OCI-LY1 (cell line): Measurements from ENCODE around the gene C5orf52.

ENCODE experiments used
- H2AFZ ChIP-seq: fragments of 200-600 bp; sonication (generic), shearing (Covaris generic); 2 replicates; pipeline ENCODE4 v1.6.0; 2014; ENCODE audit warnings: antibody characterized with exemption, mild to moderate bottlenecking, low read length
- H3F3A ChIP-seq: fragments of 200-600 bp; sonication (generic), shearing (Covaris generic); 2 replicates; pipeline ENCODE4 v1.6.0; 2014; ENCODE audit warnings: mild to moderate bottlenecking, antibody characterized with exemption, low read length, moderate library complexity; ENCODE audit not compliant: insufficient read depth
- H3K27ac ChIP-seq: fragments of 200-600 bp; sonication (generic); 2 replicates; pipeline ENCODE4 v1.5.1; 2014; ENCODE audit warnings: low read length, mixed run types, mild to moderate bottlenecking, low read depth; ENCODE audit not compliant: poor library complexity, severe bottlenecking
- H3K27me3 ChIP-seq: fragments of 200-600 bp; sonication (generic); 2 replicates; pipeline ENCODE4 v1.6.0; 2014; ENCODE audit warnings: antibody characterized with exemption, mild to moderate bottlenecking, low read length, moderate library complexity; ENCODE audit not compliant: insufficient read depth
- H3K36me3 ChIP-seq: fragments of 200-600 bp; sonication (generic); 2 replicates; pipeline ENCODE4 v1.6.1; 2014; ENCODE audit warnings: mild to moderate bottlenecking, antibody characterized with exemption, low read length, moderate library complexity, mixed read lengths; ENCODE audit not compliant: insufficient read depth
- H3K4me1 ChIP-seq: fragments of 200-600 bp; sonication (generic); 2 replicates; pipeline ENCODE4 v1.5.1; 2014; ENCODE audit warnings: mild to moderate bottlenecking, low read length, moderate library complexity; ENCODE audit not compliant: insufficient read depth, severe bottlenecking
- H3K4me2 ChIP-seq: fragments of 200-600 bp; sonication (generic), shearing (Covaris generic); 2 replicates; pipeline ENCODE4 v1.6.1; 2014; ENCODE audit warnings: low read length
- H3K4me3 ChIP-seq: fragments of 200-600 bp; sonication (generic); 2 replicates; pipeline ENCODE4 v1.5.1; 2014; ENCODE audit warnings: low read length, low read depth, mild to moderate bottlenecking, mixed read lengths; ENCODE audit not compliant: poor library complexity, severe bottlenecking
- H3K79me2 ChIP-seq: fragments of 200-600 bp; shearing (Covaris generic); 2 replicates; pipeline ENCODE4 v1.6.1; 2016; ENCODE audit warnings: mixed run types, low read length, mixed read lengths; ENCODE audit not compliant: insufficient read depth
- H3K9ac ChIP-seq: fragments of 200-600 bp; sonication (generic), shearing (Covaris generic); 2 replicates; pipeline ENCODE4 v1.6.1; 2014; ENCODE audit warnings: mild to moderate bottlenecking, low read length, mixed read lengths
- H3K9me2 ChIP-seq: fragments of 200-600 bp; sonication (generic), shearing (Covaris generic); 2 replicates; pipeline ENCODE4 v1.6.1; 2014; ENCODE audit warnings: low read depth, mild to moderate bottlenecking, low read length, mixed read lengths
- H3K9me3 ChIP-seq: fragments of 200-600 bp; shearing (Covaris generic); 2 replicates; pipeline ENCODE4 v1.6.1; 2014; ENCODE audit warnings: low read length, mixed read lengths
- H4K20me1 ChIP-seq: fragments of 200-600 bp; sonication (generic), shearing (Covaris generic); 2 replicates; pipeline ENCODE4 v1.6.0; 2016; ENCODE audit warnings: mild to moderate bottlenecking, low read length; ENCODE audit not compliant: insufficient read depth
- EZH2 ChIP-seq: fragments of 200-600 bp; sonication (generic), shearing (Covaris generic); IDR thresholded peaks from 2 replicates; pipeline ENCODE4 v1.8.0; 2017; ENCODE audit warnings: borderline replicate concordance, mixed run types, mild to moderate bottlenecking, antibody characterized with exemption, low read length, moderate library complexity, mixed read lengths
- TF ChIP-seq, protein P1 (sequence below): fragments of 200-600 bp; sonication (generic), shearing (Covaris generic); IDR thresholded peaks from 2 replicates; pipeline ENCODE4 v1.5.1; 2017; ENCODE audit warnings: mild to moderate bottlenecking, antibody characterized with exemption, low read length, moderate library complexity, mixed read lengths

C5orf52 gene

DNA sequence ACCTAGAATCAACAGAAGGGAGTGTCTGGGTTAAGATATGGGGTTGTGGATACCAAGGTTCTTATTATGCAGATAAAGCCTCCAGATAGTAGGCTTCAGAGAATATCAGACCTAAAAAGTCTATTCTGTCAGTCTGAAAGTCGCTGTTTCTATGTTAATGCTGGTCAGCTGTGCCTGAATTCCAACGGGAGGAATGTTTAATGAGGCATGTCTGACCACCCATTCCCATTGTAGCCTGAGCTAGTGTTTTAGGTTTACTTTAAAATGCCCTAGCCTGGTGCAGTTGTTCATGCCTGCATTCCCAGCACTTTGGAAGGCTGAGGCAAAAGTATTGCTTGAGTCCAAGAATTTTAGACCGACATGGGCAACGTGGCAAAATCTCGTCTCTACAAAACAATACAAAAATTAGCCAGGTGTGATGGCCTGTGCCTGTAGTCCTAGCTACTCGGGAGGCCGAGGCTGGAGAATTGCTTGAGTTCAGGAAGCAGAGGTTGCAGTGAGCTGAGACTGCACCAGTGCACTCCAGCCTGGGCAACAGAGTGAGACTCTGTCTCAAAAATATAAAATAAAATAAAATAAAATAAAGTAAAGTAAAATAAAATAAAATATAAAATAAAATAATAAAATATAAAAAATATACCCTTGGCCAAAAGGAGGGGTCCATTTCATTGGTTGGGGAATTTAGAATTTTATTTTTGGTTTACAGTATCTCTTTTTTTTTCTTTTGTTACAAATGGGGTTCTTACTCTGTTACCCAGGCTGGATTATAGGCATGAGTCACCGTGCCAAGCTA lies 11.3 kb upstream of the C5orf52 start:
- TF ChIP-seq, protein P1, sequence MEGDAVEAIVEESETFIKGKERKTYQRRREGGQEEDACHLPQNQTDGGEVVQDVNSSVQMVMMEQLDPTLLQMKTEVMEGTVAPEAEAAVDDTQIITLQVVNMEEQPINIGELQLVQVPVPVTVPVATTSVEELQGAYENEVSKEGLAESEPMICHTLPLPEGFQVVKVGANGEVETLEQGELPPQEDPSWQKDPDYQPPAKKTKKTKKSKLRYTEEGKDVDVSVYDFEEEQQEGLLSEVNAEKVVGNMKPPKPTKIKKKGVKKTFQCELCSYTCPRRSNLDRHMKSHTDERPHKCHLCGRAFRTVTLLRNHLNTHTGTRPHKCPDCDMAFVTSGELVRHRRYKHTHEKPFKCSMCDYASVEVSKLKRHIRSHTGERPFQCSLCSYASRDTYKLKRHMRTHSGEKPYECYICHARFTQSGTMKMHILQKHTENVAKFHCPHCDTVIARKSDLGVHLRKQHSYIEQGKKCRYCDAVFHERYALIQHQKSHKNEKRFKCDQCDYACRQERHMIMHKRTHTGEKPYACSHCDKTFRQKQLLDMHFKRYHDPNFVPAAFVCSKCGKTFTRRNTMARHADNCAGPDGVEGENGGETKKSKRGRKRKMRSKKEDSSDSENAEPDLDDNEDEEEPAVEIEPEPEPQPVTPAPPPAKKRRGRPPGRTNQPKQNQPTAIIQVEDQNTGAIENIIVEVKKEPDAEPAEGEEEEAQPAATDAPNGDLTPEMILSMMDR, result no peak
- TF ChIP-seq EZH2, result no peak
- Histone ChIP-seq H3K4me1 (no peaks in the 10 kb centered on the region), H3K27me3 (no peaks in the 10 kb centered on the region), H2AFZ (no peak overlapping the region), H3K36me3 (no peaks in the 10 kb centered on the region), H3K27ac (no peak overlapping the region), H4K20me1 (no peaks in the 10 kb centered on the region), H3K4me2 (no peak overlapping the region), H3K9ac (no peak overlapping the region), H3K4me3 (no peak overlapping the region), H3K9me2 (no peaks in the 10 kb centered on the region), H3K79me2 (no peaks in the 10 kb centered on the region), H3F3A (no peaks in the 10 kb centered on the region), H3K9me3 (peaks cover 19% of the 10 kb centered on the region)

DNA sequence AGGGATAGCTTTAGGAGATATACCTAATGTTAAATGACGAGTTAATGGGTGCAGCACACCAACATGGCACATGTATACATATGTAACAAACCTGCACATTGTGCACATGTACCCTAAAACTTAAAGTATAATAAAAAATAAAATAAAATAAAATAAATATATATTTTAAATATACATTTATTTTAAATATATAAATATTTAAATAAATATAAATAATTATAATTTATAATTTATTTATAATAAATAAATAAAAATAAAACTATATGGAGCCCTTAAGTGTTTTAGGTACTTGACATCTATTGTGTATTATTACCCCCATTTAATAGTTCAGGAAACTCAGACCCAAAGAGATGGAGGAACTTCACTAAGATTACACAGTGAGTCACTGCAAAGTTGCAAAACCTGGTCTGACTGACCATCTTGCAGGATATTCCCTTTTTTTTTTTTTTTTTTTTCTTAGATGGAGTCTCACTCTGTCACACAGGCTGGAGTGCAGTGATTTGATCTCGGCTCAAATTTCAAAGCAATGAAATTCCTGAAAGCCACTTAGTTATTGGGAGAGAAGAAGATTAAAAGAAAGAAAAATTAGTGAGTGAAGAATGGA lies 5.8 kb upstream of the C5orf52 start:
- H3K79me2 ChIP-seq, result no peaks in the 10 kb centered on the region
- no peaks in the 10 kb centered on the region for H3K36me3 ChIP-seq
- H3K27ac ChIP-seq, result no peak overlapping the region
- H4K20me1 ChIP-seq, result no peaks in the 10 kb centered on the region
- no peak overlapping the region for H2AFZ ChIP-seq
- H3K4me1 ChIP-seq, result peaks cover 3% of the 10 kb centered on the region
- TF ChIP-seq, protein P1, result no peak
- TF ChIP-seq EZH2, result no peak
- no peaks in the 10 kb centered on the region; the same call in 1 of the 2 replicates for H3K27me3 ChIP-seq
- H3K4me2 ChIP-seq, result no peak overlapping the region
- H3K4me3 ChIP-seq, result no peak overlapping the region
- H3F3A ChIP-seq, result no peaks in the 10 kb centered on the region
- no peak overlapping the region for H3K9ac ChIP-seq
- peaks cover under 1% of the 10 kb centered on the region; the same call in 1 of the 2 replicates for H3K9me3 ChIP-seq
- no peaks in the 10 kb centered on the region for H3K9me2 ChIP-seq

DNA sequence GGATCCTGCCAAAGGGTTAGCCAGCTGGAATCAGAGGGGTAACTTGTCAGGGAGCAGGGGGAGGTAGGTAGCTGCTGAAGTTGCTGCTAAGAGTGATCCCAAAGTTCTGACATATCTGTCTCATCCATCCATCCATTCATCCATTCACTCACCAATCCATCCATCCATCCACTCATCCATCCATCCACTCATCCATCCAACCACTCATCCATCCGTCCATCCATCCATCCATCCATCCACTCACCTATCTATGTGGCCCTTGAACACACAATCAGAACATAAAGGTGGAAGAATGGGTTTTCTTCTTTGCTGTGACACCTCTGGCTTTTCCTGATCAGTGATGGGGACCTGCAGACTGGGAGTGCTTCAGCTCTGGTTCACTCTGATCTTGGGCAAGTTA lies 3.0 kb upstream of the C5orf52 start:
- peaks cover 5% of the 10 kb centered on the region for H3K27me3 ChIP-seq
- H3K36me3 ChIP-seq, result no peaks in the 10 kb centered on the region
- H3K27ac ChIP-seq, result no peak overlapping the region
- H2AFZ ChIP-seq, result no peak overlapping the region
- H3K4me2 ChIP-seq, result no peak overlapping the region
- TF ChIP-seq EZH2, result no peak
- TF ChIP-seq, protein P1, result no peak
- H3K4me3 ChIP-seq, result no peak overlapping the region
- no peaks in the 10 kb centered on the region for H3K79me2 ChIP-seq
- no peaks in the 10 kb centered on the region for H3K9me2 ChIP-seq
- H4K20me1 ChIP-seq, result no peaks in the 10 kb centered on the region
- H3K9ac ChIP-seq, result no peak overlapping the region
- no peaks in the 10 kb centered on the region for H3F3A ChIP-seq
- H3K9me3 ChIP-seq, result no peaks in the 10 kb centered on the region
- peaks cover 14% of the 10 kb centered on the region for H3K4me1 ChIP-seq
